NCI-H748 treated with DMSO at 0.1 percent for 48 hours (cell line): ENCODE measurements around the gene RALBP1.

Experiments
- DNase-seq: peaks from one replicate; lab custom pipeline; 2025; lab: John Stamatoyannopoulos, UW

The RALBP1 gene

GRCh38 chr18:9547782-9548181 lies 72.5 kb downstream of the RALBP1 start:
- no peak for DNase-seq

DNA sequence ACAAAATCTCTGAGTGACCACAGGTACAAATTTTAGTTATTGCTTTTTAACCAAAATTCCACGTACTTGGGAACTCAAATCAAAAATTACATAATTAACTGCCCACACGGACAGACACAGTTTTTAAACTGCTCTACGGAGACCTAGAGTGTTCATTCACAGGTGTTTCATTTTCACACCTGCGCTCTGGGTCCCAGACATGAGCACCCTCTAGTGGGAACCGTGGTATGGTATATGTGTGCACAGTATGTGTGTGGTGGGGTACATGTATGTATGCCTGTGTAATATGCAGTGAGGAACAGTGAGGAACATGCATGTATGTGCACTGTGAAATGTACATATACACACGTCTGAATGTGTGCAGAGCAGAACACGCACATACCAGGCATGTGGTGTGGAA lies 74.1 kb downstream of the RALBP1 start:
- DNase-seq, result no peak

DNA sequence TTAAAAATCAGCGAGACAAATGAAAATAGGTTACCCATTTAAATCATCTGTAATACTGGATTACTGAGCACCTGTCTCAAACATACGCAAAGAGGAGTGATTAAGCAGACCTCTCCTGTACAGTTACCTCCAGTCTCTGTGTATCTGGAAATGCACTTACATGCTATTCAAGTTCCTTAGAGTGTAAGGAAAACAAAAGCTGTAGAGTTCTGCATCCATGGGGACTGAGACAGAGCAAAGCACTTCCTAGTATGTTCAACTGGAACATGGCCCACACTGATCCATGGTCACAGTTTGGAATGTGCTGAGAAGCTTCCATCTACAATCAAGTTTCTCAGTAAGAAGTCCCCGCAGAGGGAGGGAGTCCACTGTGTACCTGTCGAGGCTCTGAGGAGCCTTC lies 75.1 kb downstream of the RALBP1 start:
- no peak for DNase-seq

DNA sequence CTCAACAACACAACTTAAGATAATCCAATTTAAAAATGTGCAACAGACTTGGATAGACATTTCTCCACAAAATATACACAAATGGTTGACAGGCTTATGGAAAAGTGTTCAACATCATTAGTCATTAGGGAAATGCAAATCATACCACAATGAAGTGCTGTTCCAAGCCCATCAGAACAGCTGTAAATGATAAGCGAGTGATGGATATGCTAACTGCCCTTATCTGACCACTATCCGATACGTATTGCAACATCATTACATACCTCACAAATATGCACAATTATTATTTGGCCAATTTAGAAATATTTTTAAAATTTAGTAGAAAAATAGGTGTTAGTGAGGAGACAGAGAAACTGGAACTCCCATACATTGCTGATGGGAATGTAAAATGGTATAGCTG lies 76.9 kb downstream of the RALBP1 start:
- no peak for DNase-seq

DNA sequence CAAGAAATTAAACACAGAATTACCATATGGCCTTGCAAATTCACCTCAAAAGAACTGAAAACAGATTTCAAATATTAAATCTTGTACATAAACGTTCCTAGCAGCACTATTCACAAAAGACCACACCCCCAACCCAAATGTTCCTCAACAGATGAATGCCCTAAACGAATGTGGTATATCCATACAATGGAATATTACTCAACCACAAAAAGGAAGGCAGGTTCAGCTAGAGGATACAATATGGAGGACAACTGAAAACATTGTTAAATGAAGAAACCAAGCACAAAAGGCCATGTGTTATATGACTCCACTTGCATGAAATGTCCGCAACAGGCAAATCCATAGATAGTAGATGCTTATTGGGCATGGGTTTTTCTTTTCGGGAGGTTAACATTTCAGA lies 77.3 kb downstream of the RALBP1 start:
- DNase-seq, result no peak

DNA sequence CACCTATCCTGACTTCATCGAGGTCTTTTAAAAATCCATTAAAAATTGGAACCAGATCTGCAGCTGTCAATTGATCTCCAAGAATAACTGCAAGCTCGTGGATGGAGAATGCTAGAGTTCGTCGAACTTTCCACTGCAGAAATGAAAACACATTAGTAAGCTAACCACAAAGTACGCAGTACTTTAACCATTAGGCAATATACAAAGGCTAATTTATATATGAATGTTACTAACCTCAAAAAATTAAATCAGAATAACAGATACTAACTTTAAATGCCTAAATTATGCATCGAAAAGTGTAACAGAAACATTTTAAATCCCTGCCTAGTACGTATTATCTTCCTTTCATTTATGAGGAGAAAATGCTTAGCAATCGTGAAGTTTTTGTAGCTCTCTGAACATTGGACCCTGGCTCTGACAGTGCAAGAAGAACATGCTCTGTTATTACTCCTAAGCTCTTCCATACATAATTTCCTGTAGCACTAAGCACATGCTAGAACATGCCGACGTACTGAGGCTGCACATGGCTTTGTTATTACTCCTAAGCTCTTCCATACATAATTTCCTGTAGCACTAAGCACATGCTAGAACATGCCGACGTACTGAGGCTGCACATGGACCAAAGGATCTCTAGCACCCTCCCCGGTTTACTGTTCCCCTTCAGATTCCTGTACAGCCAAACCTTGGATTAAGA lies 82.1 kb downstream of the RALBP1 start:
- DNase-seq, result no peak

DNA sequence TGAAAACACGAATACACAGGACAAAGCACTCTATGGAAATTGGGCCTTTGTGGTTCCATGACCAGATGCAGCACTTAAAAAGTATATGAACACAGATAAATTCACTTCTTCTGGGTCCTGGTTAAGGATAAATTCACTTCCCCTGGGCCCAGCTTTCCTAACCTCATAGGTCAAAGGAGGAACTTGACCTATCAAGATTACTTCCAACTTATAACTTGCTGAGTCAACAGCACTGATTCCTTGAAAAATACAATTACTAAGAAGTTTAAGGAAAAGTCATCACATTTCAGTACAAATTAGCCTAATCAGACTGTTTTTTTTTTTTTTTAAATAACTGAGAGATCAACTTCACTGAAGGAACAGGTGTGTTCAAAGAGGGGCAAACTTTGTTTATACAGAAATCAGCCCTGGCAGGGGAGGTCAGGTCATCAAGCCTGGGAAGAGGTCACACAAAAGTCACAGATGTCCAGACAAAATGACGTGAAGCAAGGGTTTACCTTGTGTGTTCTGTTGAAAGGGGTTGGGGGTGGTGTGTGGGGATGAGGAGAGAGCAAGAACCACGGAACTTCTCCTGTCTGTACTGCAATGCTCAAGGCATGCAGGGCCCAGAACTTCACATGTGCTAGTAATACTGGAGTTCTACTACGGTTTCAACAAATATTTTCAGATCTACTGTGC lies 83.2 kb downstream of the RALBP1 start:
- DNase-seq, result no peak

DNA sequence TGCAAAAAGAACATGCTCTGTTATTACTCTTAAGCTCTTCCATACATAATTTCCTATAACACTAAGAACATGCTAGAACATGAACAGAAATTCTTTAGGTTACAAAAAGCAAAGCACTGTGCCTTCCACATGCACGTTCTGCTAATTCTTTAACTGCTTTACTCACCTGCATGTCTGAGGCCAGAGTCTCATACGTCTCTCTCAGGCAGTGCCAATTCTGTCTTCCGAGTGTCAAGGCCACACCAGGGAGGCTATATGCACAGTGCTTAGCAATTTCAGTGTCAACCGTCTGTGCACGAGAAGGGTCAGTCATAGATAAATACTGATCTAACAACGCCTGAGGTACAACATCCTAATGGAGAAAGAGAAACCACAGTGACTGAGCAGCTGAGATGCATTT lies 83.9 kb downstream of the RALBP1 start:
- no peak for DNase-seq

- no peak for DNase-seq
Observed at GRCh38 chr18:9561759-9562158, 86.4 kb downstream of the RALBP1 start.

GRCh38 chr18:9562584-9562983 lies 87.3 kb downstream of the RALBP1 start:
- DNase-seq, result no peak

DNA sequence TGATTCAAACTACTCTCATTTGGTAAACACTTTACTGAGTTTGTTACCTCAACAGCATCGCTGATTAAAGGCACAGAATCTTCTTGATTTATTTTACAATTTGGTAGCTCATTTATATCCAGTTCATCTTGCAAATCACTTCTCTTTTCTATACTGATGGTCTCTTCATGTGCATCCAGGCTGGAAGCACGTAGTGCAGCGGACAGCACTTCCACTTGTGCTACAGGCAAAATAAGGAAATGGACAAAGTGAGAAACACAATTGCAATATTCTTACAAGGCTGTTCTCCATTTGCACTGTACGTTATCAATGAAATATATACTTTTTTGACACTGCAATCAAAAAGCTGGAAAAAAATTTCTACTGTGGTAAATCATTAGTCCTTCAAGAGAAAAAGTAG lies 88.0 kb downstream of the RALBP1 start:
- DNase-seq, result no peak

DNA sequence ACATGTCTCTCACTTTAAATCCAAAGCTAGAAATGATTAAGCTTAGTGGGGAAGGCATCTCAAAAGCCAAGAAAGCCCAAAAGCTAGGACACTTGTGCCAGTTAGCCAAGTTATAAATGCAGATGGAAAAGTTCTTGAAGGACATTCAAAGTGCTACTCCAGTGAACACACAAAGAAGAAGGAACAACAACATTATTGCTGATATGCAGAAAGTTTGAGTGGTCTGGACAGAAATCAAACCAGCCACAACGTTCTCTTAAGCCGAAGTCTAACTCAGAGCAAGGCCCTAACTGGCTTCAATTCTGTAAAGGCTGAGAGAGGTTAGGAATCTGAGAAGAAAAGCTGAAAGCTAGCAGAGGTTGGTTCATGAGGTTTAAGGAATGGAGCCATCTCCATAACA lies 90.1 kb downstream of the RALBP1 start:
- DNase-seq, result no peak

GRCh38 chr18:9568186-9568585 lies 92.9 kb downstream of the RALBP1 start:
- DNase-seq, result no peak

- DNase-seq, result no peak
Observed at GRCh38 chr18:9569178-9569577, 93.9 kb downstream of the RALBP1 start.

DNA sequence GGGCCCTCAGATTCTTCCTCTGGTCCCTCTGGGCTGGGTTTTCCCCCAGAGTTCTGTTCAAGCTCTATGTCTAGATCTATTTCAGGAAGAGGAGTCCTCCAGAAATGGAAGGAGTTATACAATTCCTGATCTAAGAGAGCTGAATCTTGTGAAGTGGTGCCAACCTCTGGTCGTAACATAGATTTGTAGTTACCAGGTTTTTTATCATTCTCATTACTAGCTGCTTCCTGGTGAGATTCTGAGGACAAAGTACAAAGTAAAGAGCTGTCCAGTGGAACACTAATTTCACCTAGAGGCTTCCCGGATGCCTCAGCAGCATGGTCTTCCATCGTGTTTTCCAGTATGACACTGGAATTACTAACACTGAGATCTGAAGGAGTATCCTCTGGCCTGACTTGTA lies 94.9 kb downstream of the RALBP1 start:
- no peak for DNase-seq

DNA sequence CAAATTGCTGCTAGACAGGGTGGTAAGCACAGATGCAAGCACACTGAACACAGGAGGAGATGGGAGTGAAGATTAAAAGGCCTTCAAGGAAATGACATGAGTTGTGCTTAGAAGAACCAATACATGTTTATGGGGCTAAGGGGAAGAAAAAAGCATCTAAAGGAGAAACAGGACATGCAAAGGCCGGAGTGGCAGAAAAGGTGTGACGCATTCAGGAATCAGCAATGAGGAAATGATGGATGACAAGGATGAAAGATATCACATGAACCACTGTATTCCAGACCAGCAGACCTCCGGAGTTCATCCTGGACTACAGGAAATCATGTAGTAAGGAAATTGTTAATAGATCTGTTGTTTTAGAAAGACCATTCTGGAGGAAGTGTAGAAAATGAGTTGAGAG lies 96.2 kb downstream of the RALBP1 start:
- DNase-seq, result no peak

DNA sequence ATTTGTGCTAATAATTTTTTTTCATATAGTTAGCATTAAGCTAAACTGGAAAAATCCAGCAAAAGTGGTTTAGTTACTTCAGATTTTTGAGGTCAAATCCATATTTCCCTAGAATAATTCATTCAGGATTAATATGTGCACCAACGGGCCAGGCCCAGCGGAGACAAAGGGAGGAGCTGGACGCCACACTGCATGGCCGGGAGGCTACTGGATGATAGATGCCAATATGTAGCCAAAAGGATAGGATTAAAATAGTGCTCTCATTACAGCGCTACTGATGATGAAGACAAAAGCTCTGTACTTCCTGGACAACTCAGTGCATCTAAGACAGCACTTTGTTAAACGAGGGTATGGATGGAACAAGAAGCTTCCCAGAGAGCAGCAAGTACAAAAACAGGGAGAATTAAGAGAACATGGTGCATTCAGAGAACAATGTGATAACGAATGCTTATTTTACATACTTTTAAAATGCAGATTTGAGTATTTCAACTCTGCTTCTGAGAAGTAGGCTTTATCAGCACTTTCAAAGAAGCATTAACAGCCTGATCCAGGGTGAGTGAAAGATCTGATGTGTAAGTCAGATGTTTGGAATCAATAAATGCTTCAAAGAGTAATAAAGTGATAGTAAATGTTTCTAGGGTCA lies 99.3 kb downstream of the RALBP1 start:
- DNase-seq, result no peak

GRCh38 chr18:9575558-9575957 lies 100.2 kb downstream of the RALBP1 start:
- DNase-seq, result peak; percentile 82

DNA sequence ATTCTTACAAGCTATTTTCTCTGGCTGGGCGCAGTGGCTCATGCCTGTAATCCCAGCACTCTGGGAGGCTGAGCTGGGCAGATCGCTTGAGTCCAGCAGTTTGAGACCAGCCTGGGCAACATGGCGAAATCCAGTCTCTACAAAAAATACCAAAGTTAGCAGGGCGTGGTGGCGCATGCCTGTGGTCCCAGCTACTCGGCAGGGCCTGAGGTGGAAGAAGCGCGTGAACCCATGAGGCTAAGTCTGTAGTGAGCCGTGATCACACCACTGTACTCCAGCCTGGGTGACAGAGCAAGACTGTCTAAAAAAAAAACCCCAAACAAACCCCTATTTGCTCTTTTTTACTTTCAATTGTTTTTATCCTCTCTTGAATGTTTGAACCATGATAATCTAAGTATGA lies 102.0 kb downstream of the RALBP1 start:
- DNase-seq, result no peak

- DNase-seq, result no peak
Observed at GRCh38 chr18:9578306-9578705, 103.0 kb downstream of the RALBP1 start.

- no peak for DNase-seq
Observed at GRCh38 chr18:9581667-9582066, 106.4 kb downstream of the RALBP1 start.

DNA sequence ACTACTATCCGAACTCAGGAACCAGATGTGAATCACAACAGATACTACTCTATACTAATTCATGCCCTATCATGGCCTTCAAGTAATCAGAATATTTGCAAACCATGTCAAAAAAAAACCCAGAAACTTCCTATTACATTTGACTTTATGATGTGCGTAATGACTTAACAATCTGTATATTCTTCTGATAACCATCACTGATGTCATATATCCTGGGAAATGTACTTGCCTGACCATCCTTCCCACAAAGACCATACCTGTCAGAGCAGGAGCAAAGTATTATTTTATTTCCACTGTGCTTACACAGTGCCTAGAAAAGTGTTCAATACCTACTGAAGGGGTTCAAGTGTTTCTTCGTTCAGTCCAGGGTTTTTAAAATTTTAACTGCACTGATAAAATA lies 111.5 kb downstream of the RALBP1 start:
- no peak for DNase-seq
